Prostate gland (tissue), 2 donors: ENCODE measurements around the gene CRB2.

Experiments
- POLR2A ChIP-seq: fragments of 450-650 bp; IDR thresholded peaks from one replicate; pipeline ENCODE4 v1.6.1; 2016; ENCODE audit warnings: antibody characterized with exemption, mild to moderate bottlenecking
- TF ChIP-seq, protein P1 (sequence below), 4 experiments: fragments of 200-600 bp in 2 of 4; fragments of 450-650 bp in 2 of 4; sonication (generic) in 2 of 4; IDR thresholded peaks; 1 replicate in 3 of 4; 2 replicates in 1 of 4; pipeline ENCODE4 v1.5.1; 2016 to 2019; ENCODE audit warnings: antibody characterized with exemption in 4 of 4, mild to moderate bottlenecking in 2 of 4, moderate library complexity in 2 of 4

DNA sequence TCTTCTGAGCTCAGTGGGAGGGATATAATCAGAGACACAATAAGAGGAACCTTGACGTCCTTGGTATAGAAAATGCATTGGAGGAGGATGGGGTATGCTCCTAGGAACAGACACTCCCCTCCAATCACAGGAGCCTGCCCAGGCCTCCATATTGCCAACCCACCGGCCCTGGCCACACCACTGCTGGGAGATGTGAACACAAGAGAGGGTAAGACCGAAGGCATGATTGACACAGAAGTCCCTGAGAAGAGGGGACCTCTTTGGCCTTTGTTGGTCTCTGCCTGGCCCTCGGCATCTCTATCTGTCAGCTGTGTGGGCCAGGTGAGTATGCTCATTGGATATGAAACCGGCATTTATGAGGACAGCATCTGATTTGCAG is 62.0 kb downstream of the CRB2 start:
- TF ChIP-seq, protein P1, sequence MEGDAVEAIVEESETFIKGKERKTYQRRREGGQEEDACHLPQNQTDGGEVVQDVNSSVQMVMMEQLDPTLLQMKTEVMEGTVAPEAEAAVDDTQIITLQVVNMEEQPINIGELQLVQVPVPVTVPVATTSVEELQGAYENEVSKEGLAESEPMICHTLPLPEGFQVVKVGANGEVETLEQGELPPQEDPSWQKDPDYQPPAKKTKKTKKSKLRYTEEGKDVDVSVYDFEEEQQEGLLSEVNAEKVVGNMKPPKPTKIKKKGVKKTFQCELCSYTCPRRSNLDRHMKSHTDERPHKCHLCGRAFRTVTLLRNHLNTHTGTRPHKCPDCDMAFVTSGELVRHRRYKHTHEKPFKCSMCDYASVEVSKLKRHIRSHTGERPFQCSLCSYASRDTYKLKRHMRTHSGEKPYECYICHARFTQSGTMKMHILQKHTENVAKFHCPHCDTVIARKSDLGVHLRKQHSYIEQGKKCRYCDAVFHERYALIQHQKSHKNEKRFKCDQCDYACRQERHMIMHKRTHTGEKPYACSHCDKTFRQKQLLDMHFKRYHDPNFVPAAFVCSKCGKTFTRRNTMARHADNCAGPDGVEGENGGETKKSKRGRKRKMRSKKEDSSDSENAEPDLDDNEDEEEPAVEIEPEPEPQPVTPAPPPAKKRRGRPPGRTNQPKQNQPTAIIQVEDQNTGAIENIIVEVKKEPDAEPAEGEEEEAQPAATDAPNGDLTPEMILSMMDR (IDR thresholded peaks at IDR 0.05): no peak
- no peak for TF ChIP-seq POLR2A
